ENCODE results near the gene QSOX2.

DNA sequence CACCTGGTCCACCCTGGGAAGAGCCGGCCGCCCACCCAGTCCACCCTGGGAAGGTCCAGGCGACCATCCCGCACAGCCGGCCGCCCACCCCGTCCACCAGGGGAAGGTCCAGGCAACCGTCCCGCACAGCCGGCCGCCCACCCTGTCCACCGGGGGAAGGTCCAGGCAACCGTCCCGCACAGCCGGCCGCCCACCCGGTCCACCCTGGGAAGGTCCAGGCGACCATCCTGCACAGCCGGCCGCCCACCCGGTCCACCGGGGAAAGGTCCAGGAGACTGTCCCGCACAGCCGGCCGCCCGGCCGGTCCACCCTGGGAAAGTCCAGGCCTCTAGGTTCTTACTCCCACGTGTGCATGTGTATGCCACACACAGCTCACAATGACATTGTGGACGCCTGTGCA, 6.7 kb upstream of the QSOX2 start:
- TF ChIP-seq, protein P1, sequence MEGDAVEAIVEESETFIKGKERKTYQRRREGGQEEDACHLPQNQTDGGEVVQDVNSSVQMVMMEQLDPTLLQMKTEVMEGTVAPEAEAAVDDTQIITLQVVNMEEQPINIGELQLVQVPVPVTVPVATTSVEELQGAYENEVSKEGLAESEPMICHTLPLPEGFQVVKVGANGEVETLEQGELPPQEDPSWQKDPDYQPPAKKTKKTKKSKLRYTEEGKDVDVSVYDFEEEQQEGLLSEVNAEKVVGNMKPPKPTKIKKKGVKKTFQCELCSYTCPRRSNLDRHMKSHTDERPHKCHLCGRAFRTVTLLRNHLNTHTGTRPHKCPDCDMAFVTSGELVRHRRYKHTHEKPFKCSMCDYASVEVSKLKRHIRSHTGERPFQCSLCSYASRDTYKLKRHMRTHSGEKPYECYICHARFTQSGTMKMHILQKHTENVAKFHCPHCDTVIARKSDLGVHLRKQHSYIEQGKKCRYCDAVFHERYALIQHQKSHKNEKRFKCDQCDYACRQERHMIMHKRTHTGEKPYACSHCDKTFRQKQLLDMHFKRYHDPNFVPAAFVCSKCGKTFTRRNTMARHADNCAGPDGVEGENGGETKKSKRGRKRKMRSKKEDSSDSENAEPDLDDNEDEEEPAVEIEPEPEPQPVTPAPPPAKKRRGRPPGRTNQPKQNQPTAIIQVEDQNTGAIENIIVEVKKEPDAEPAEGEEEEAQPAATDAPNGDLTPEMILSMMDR (IDR thresholded peaks at IDR 0.05), result no peak
- TF ChIP-seq POLR2A (IDR thresholded peaks at IDR 0.05), result no peak

All from right lobe of liver (tissue), 4 donors.